HG03103 (cell line): ENCODE results near the gene CDH15.
"Not testable (repeated sequence)": the region's sequence is repeated elsewhere in the genome, so short reads cannot be mapped to it uniquely, and the experiment has no call there.

Source experiments
- ATAC-seq: cut with Tn5 transposase; IDR thresholded peaks from one replicate; pipeline ENCODE4 v1.9.1; 2021; ENCODE audit warnings: low read depth; ENCODE audit not compliant: unreplicated experiment

The CDH15 gene

GRCh38 chr16:89184933-89185794 is 13.6 kb downstream of the CDH15 start:
- no peak for ATAC-seq

GRCh38 chr16:89185887-89186592 is 14.5 kb downstream of the CDH15 start:
- not testable (repeated sequence) for ATAC-seq

GRCh38 chr16:89186593-89187031 is 15.1 kb downstream of the CDH15 start:
- ATAC-seq = not testable (repeated sequence)

GRCh38 chr16:89187032-89187769 is 15.7 kb downstream of the CDH15 start:
- no peak for ATAC-seq

- no peak for ATAC-seq
Observed at GRCh38 chr16:89187770-89188392, 16.3 kb downstream of the CDH15 start.

- ATAC-seq = not testable (repeated sequence)
Observed at GRCh38 chr16:89188471-89189357, 17.2 kb downstream of the CDH15 start.

GRCh38 chr16:89189358-89190025 is 17.9 kb downstream of the CDH15 start:
- ATAC-seq = no peak

- no peak for ATAC-seq
Observed at GRCh38 chr16:89190150-89190958, 18.8 kb downstream of the CDH15 start.

GRCh38 chr16:89191033-89191900 is 19.7 kb downstream of the CDH15 start:
- ATAC-seq = no peak

- no peak for ATAC-seq
Observed at GRCh38 chr16:89191901-89192185, 20.3 kb downstream of the CDH15 start.

- not testable (repeated sequence) for ATAC-seq
Observed at GRCh38 chr16:89192186-89192955, 20.8 kb downstream of the CDH15 start.

GRCh38 chr16:89192956-89193575 is 21.5 kb downstream of the CDH15 start:
- no peak for ATAC-seq

- no peak for ATAC-seq
Observed at GRCh38 chr16:89193576-89194293, 22.2 kb downstream of the CDH15 start.

- no peak for ATAC-seq
Observed at GRCh38 chr16:89194340-89195311, 23.1 kb downstream of the CDH15 start.
